ENCODE measurements around the gene CA5A.
"Not testable (repeated sequence)": the region's sequence is repeated elsewhere in the genome, so short reads cannot be mapped to it uniquely, and the experiment has no call there.

DNA sequence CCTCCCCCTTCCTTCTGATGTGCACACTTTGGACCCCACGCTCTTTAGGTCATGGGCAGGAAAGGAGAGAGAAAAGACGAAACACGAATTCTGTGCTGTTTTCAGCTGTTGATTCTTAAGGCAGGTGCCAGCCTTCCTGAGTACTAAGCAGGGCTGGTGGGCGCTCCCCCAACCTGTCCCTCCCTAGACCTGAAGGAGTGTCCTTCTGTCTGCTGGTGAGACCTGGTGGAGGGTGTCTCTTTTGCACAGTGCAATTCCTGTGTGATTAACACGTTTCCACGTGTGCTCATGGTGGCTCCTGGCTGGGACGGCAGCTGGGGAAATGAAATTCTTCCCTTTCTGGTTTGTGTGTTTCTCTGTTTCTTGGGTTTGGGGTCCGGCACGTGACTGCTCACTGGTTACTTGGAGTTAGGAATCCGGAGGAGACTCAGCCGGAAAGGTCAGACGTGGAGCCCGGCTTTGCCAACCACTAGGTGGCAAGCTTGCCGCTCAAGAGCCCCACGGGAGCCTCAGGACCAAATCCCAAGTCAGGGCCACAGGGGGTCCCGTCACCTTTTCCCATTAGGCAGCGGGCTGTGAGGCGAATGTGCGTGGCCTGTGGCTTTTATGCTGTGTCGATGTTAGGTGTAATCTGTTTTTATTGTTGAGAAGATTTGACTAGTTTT lies 46.9 kb upstream of the CA5A start:
- TF ChIP-seq, protein P1, sequence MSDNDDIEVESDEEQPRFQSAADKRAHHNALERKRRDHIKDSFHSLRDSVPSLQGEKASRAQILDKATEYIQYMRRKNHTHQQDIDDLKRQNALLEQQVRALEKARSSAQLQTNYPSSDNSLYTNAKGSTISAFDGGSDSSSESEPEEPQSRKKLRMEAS (IDR thresholded peaks at IDR 0.05), result not testable (repeated sequence)
- TF ChIP-seq POLR2A (IDR thresholded peaks at IDR 0.05; ENCODE audit: low read length); BCL3 (IDR thresholded peaks at IDR 0.05); MAZ (IDR thresholded peaks at IDR 0.05; ENCODE audit: borderline replicate concordance, low read depth, low read length); KDM5A (IDR thresholded peaks at IDR 0.05); JUN (IDR thresholded peaks at IDR 0.05); CEBPB (IDR thresholded peaks at IDR 0.05); ESRRA (IDR thresholded peaks at IDR 0.05; ENCODE audit: borderline replicate concordance, low read length); NPAS2 (CRISPR knock-in tag; IDR thresholded peaks at IDR 0.05; ENCODE audit: borderline replicate concordance); HOXB5 (CRISPR knock-in tag; IDR thresholded peaks at IDR 0.05); EP300 (IDR thresholded peaks at IDR 0.05); RFX5 (IDR thresholded peaks at IDR 0.05): not testable (repeated sequence)
- TF ChIP-seq RAD21 (conservative IDR thresholded peaks at IDR 0.05 in 1 of 2, IDR thresholded peaks at IDR 0.05 in 1 of 2), result peak; percentile 67 to 78
- TF ChIP-seq, protein P2, sequence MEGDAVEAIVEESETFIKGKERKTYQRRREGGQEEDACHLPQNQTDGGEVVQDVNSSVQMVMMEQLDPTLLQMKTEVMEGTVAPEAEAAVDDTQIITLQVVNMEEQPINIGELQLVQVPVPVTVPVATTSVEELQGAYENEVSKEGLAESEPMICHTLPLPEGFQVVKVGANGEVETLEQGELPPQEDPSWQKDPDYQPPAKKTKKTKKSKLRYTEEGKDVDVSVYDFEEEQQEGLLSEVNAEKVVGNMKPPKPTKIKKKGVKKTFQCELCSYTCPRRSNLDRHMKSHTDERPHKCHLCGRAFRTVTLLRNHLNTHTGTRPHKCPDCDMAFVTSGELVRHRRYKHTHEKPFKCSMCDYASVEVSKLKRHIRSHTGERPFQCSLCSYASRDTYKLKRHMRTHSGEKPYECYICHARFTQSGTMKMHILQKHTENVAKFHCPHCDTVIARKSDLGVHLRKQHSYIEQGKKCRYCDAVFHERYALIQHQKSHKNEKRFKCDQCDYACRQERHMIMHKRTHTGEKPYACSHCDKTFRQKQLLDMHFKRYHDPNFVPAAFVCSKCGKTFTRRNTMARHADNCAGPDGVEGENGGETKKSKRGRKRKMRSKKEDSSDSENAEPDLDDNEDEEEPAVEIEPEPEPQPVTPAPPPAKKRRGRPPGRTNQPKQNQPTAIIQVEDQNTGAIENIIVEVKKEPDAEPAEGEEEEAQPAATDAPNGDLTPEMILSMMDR (IDR thresholded peaks at IDR 0.05), result peak; percentile 62

All from A549 (cell line).